ENCODE data around the gene VPS4A.

GRCh38 chr16:69345923-69346322 lies 34.8 kb downstream of the VPS4A start:
- TF ChIP-seq POLR2A (IDR thresholded peaks at IDR 0.05; ENCODE audit: low read length) = no peak
- TF ChIP-seq GATA1 (IDR thresholded peaks at IDR 0.05; ENCODE audit: low read depth, low read length) = no peak
